IPS DF 4.7 (cell line): ENCODE data around the gene ADAT3.

Experiments
- DNase-seq: peaks from one replicate; pipeline ENCODE4 v3.0.0-alpha.2; 2013; ENCODE audit warnings: low spot score; ENCODE audit errors: extremely low read depth

ADAT3 gene

DNA sequence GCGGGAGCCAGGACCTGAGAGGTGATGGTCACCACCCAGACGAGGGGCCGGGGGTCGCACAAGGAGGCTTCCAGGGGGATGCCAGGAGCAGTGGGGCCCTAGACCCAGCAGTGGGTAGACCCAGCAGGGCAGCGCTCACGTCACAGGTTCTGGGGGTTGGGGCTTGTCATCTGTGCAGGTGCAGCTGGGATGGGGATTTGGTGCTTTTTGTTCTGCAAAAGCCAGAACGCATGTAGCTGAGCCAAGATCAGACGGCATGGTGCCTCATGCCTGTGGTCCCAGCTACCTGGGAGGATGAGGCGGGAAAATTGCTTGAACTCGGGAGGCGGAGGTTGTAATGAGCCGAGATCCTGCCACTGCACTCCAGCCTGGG lies 50.9 kb downstream of the ADAT3 start:
- DNase-seq = no peak

GRCh38 chr19:1956868-1957492 lies 51.8 kb downstream of the ADAT3 start:
- no peak for DNase-seq

GRCh38 chr19:1957562-1958248 lies 52.5 kb downstream of the ADAT3 start:
- DNase-seq = no peak

- no peak for DNase-seq
Measured at GRCh38 chr19:1959928-1960589, 54.9 kb downstream of the ADAT3 start.

DNA sequence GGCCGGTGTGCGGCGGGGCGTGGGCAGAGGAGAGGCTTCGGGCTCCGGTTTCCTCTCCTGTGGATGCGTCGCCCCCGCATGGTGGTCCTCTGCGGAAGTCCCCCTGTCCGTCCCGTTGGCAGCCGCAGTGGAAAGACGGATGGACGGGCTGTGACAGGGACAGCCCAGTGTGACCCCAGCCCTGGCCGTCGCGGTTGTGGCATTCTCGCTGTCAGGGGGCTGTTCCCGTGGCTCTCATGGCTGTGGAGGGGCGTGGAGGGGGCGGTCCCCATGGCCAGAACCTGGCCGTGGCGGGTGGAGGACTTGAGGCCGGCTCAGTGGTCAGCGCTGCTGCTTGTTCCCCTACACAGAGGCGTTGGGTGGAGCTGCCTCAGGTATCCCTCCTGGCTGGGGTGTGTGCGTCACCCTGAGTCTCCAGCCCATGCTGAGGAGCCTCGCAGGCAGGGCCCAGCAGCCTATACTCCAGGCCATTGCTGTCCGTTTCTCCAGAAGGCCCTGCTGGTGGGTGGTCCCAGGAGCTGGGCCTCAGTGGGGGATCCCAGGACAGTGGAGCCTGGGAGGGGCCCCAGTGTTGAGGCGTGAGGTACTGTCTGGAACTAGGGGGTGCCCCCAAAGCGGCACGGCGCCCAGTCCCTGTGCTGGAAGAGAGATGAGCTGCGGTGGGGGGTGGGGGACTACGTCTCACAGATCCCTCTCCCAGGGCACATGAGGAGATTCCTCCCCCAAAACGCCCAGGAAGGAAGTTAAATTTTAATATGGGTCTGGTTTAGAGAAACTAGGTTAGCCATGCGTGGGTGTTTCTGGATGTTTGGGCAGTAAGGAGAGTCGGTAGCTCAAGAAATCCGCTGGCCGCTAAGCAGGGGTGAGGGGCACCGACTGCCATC lies 56.0 kb downstream of the ADAT3 start:
- DNase-seq = no peak

GRCh38 chr19:1962674-1963073 lies 57.5 kb downstream of the ADAT3 start:
- no peak for DNase-seq
